ENCODE measurements around the gene TMEM132C. TPM values are rescaled to one million over a fixed set of nuclear protein-coding genes. Genes with fewer than 3 reads are reported as not detected.

The TMEM132C gene
- total RNA-seq, 1 experiment from 2014 or later = not detected

- DNase-seq = no peak
- Mint-ChIP-seq H3K36me3 (ENCODE audit: insufficient read depth, unreplicated experiment) (no peaks in the 10 kb centered on the region), H3K27me3 (ENCODE audit: unreplicated experiment) (no peaks in the 10 kb centered on the region), H3K27ac (ENCODE audit: unreplicated experiment) (no peak overlapping the region), H3K4me3 (ENCODE audit: low read depth, unreplicated experiment) (no peak overlapping the region), H3K9me3 (ENCODE audit: low read depth, unreplicated experiment) (peaks cover 17% of the 10 kb centered on the region), H3K4me1 (ENCODE audit: low read depth, unreplicated experiment) (no peaks in the 10 kb centered on the region)
- intact Hi-C loops (cut with micrococcal nuclease; ENCODE audit: unreplicated experiment) = no loop called here
- BruUV-seq (replicated peaks) = no TSS peak
- CTCF ChIA-PET = no interaction called here
- no peak for TF ChIP-seq CTCF (IDR thresholded peaks at IDR 0.05; ENCODE audit: unreplicated experiment)
These were observed 156.2 kb downstream of the TMEM132C start for GRCh38 chr12:128423205-128423604.

- Mint-ChIP-seq H3K9me3 (ENCODE audit: low read depth, unreplicated experiment) (peaks cover 16% of the 10 kb centered on the region), H3K4me3 (ENCODE audit: low read depth, unreplicated experiment) (no peak overlapping the region), H3K27ac (ENCODE audit: unreplicated experiment) (no peak overlapping the region), H3K36me3 (ENCODE audit: insufficient read depth, unreplicated experiment) (no peaks in the 10 kb centered on the region), H3K27me3 (ENCODE audit: unreplicated experiment) (no peaks in the 10 kb centered on the region), H3K4me1 (ENCODE audit: low read depth, unreplicated experiment) (no peaks in the 10 kb centered on the region)
- DNase-seq = no peak
- TF ChIP-seq CTCF (IDR thresholded peaks at IDR 0.05; ENCODE audit: unreplicated experiment) = no peak
- CTCF ChIA-PET = no interaction called here
- intact Hi-C loops (cut with micrococcal nuclease; ENCODE audit: unreplicated experiment) = no loop called here
- BruUV-seq (replicated peaks) = no TSS peak
These were observed 158.0 kb downstream of the TMEM132C start for GRCh38 chr12:128424931-128425431.

- Mint-ChIP-seq H3K36me3 (ENCODE audit: insufficient read depth, unreplicated experiment) (no peaks in the 10 kb centered on the region), H3K4me3 (ENCODE audit: low read depth, unreplicated experiment) (no peak overlapping the region), H3K4me1 (ENCODE audit: low read depth, unreplicated experiment) (no peaks in the 10 kb centered on the region), H3K9me3 (ENCODE audit: low read depth, unreplicated experiment) (peaks cover 11% of the 10 kb centered on the region), H3K27me3 (ENCODE audit: unreplicated experiment) (no peaks in the 10 kb centered on the region), H3K27ac (ENCODE audit: unreplicated experiment) (no peak overlapping the region)
- BruUV-seq (replicated peaks) = no TSS peak
- intact Hi-C loops (cut with micrococcal nuclease; ENCODE audit: unreplicated experiment) = no loop called here
- no peak for TF ChIP-seq CTCF (IDR thresholded peaks at IDR 0.05; ENCODE audit: unreplicated experiment)
- DNase-seq = no peak
- CTCF ChIA-PET = no interaction called here
These were observed 158.8 kb downstream of the TMEM132C start for GRCh38 chr12:128425666-128426331.

- CTCF ChIA-PET = interaction anchor here (0.5 kb wide), 1 partner anchor 82 kb away, joined by 3 read pairs; no protein-coding TSS in a partner anchor
- Mint-ChIP-seq H3K4me1 (ENCODE audit: low read depth, unreplicated experiment) (no peaks in the 10 kb centered on the region), H3K36me3 (ENCODE audit: insufficient read depth, unreplicated experiment) (no peaks in the 10 kb centered on the region), H3K4me3 (ENCODE audit: low read depth, unreplicated experiment) (no peak overlapping the region), H3K9me3 (ENCODE audit: low read depth, unreplicated experiment) (peaks cover 14% of the 10 kb centered on the region), H3K27ac (ENCODE audit: unreplicated experiment) (no peak overlapping the region), H3K27me3 (ENCODE audit: unreplicated experiment) (no peaks in the 10 kb centered on the region)
- intact Hi-C loops (cut with micrococcal nuclease; ENCODE audit: unreplicated experiment) = no loop called here
- no peak for TF ChIP-seq CTCF (IDR thresholded peaks at IDR 0.05; ENCODE audit: unreplicated experiment)
- BruUV-seq (replicated peaks) = no TSS peak
- DNase-seq = no peak
These were observed 159.5 kb downstream of the TMEM132C start for GRCh38 chr12:128426511-128426910.
